Stomach (tissue), 9 donors: ENCODE results near the gene PITPNC1. TPM values are rescaled to one million over a fixed set of nuclear protein-coding genes. Genes with fewer than 3 reads are reported as not detected.

ENCODE experiments used
- DNase-seq, 2 donors: peaks; one replicate each; pipeline versions ENCODE4 v3.0.0 to v3.0.0-alpha.2; 2013 to 2019
- H3K27ac ChIP-seq, 5 donors: fragments of 200-600 bp in 4 of 5; sonication (generic) in 4 of 5; one replicate each; pipeline ENCODE4 v1.5.1; 2013 to 2019; ENCODE audit warnings: mild to moderate bottlenecking in 1 of 5, moderate library complexity in 1 of 5
- H3K27me3 ChIP-seq, 3 donors: fragments of 200-600 bp; sonication (generic); one replicate each; pipeline ENCODE4 v1.5.1; 2017 to 2019; ENCODE audit warnings: mixed run types in 1 of 3
- H3K36me3 ChIP-seq, 4 donors: fragments of 200-600 bp; sonication (generic); 1 replicate in 3 of 4; 2 replicates in 1 of 4; pipeline ENCODE4 v1.5.1; 2016 to 2019
- H3K4me1 ChIP-seq, 4 donors: fragments of 200-600 bp; sonication (generic); one replicate each; pipeline ENCODE4 v1.5.1; 2016 to 2019
- H3K4me3 ChIP-seq, 4 donors: fragments of 200-600 bp; sonication (generic) in 3 of 4; one replicate each; pipeline ENCODE4 v1.5.1; 2016 to 2019; ENCODE audit warnings: mild to moderate bottlenecking in 1 of 4
- H3K9me3 ChIP-seq, 4 donors: fragments of 200-600 bp; sonication (generic); one replicate each; pipeline ENCODE4 v1.5.1; 2016 to 2019
- CTCF ChIP-seq, 7 experiments: fragments of 450-650 bp in 4 of 7; fragments of 200-600 bp in 3 of 7; sonication (generic) in 3 of 7; IDR thresholded peaks; one replicate each; pipeline ENCODE4 v1.5.1; 2016 to 2019; ENCODE audit warnings: antibody characterized with exemption in 7 of 7, control low read depth in 2 of 7, mild to moderate bottlenecking in 1 of 7
- EP300 ChIP-seq: sonication (generic); formaldehyde crosslinking; IDR thresholded peaks from one replicate; pipeline ENCODE4 v1.6.1; 2017; ENCODE audit warnings: antibody characterized with exemption
- POLR2A ChIP-seq, 4 donors: fragments of 450-650 bp; IDR thresholded peaks; one replicate each; pipeline ENCODE4 v1.6.1; 2016; ENCODE audit warnings: antibody characterized with exemption in 4 of 4, control low read depth in 2 of 4, mild to moderate bottlenecking in 1 of 4, moderate library complexity in 1 of 4
- POLR2AphosphoS5 ChIP-seq, 3 donors: sonication (generic); formaldehyde crosslinking; IDR thresholded peaks; one replicate each; pipeline ENCODE4 v1.6.1; 2016; ENCODE audit warnings: antibody characterized with exemption in 3 of 3
- WGBS, 5 donors: extraction: QIAGEN DNeasy Blood & Tissue Kit in 3 of 5; methylation state at CpG; one replicate each; pipeline versions ENCODE4 v1.1.5 to v1.1.7; 2013 to 2018; 5-methylcytosine and 5-hydroxymethylcytosine counted together
- intact Hi-C: fragments of 100-400 bp; cut with DNase I; formaldehyde crosslinking; loops from one replicate; pipeline ENCODE4 v1.15.1; 2023; ENCODE audit warnings: low total_unique reads
- polyA plus RNA-seq, 3 donors: library from polyadenylated mRNA; stranded (reverse); fragments of 200-250 nt; gene quantifications; one replicate each; pipeline ENCODE4 v1.2.3, GENCODE V29; 2013
- total RNA-seq, 5 donors: library from RNA; depleted of rRNA; stranded (reverse); fragments of >200 nt; gene quantifications; one replicate each; pipeline versions ENCODE4 v1.1.0 to v1.2.3, GENCODE V29; 2014 to 2016
- donor health status: healthy with polysubstance abuse.
- donor health status: Bipolar disorder and iron deficiency.
- donor health status: healthy.

Gene PITPNC1
- total and polyA plus RNA-seq, 8 donors, result 2.3 to 25.3 (median 14.4) TPM

- Histone ChIP-seq H3K27me3 (no peaks in the 10 kb centered on the region), H3K36me3 (peaks cover 0 to under 1% (median 0%) of the 10 kb centered on the region in 4 donors), H3K9me3 (no peaks in the 10 kb centered on the region), H3K4me1 (no peaks in the 10 kb centered on the region), H3K27ac (no peak overlapping the region), H3K4me3 (no peak overlapping the region)
- intact Hi-C loops, result no loop called here
- DNase-seq, result no peak
- TF ChIP-seq EP300 (no peak), POLR2AphosphoS5 (IDR thresholded peaks at IDR 0.05) (no peak), CTCF (IDR thresholded peaks at IDR 0.05) (no peak), POLR2A (IDR thresholded peaks at IDR 0.05) (no peak)
- WGBS, 5 donors, result 87 to 100% (median 98%) methylated on average over 2 of the region's 2 CpGs
Observed at GRCh38 chr17:67565068-67565467, 188.0 kb downstream of the PITPNC1 start.

DNA sequence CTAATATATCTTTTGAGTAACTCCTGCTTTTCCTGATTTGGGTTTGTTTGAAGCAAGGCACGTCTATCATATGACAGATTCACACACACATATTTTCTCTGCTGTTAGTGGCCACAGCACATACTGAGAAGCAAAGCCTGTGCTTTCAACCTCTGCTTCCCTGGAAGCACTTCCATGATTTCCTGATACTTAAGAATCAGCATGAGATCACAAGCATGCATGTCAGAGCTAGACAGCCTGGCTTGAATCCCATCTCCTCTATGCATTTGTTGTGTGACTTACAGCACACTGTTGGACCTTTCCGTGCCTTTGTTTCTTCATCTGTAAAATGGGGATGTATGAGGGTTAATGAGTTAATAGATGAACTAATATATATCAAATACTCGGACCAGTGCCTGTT lies 189.6 kb downstream of the PITPNC1 start:
- intact Hi-C loops, result no loop called here
- no peak for DNase-seq
- H3K27ac ChIP-seq, result no peak overlapping the region
- H3K9me3 ChIP-seq, result no peaks in the 10 kb centered on the region
- H3K27me3 ChIP-seq, result no peaks in the 10 kb centered on the region
- H3K4me1 ChIP-seq, result no peaks in the 10 kb centered on the region
- no peak overlapping the region for H3K4me3 ChIP-seq
- 75 to 95% (median 91%) methylated on average over 3 of the region's 3 CpGs for WGBS, 5 donors
- H3K36me3 ChIP-seq, result peaks cover 0 to 9% (median 2%) of the 10 kb centered on the region in 4 donors
- TF ChIP-seq EP300 (no peak), POLR2A (IDR thresholded peaks at IDR 0.05) (no peak), POLR2AphosphoS5 (IDR thresholded peaks at IDR 0.05) (no peak), CTCF (IDR thresholded peaks at IDR 0.05) (no peak)

DNA sequence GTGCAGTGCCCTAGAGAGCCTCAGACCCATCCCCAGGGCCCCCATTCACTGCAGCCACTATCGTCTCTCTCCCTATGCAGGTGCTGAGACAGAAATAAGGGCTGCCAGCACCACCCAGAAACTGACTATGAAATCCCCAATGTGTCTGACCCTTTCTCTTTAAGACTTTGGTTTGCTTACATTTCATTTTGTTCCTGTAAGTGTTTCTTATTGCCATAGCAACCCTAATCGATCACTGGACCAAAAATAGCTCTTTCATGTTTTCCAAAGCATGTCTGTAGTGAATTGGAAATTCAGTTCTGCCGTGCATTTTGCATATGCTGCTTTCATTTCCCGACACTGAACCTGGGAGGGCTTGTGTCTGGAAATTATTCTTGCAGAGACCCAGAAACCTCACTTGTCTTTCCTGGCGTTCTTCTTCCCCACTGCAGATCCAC lies 192.0 kb downstream of the PITPNC1 start:
- no peak for TF ChIP-seq POLR2AphosphoS5 (IDR thresholded peaks at IDR 0.05)
- TF ChIP-seq EP300, result no peak
- H3K27ac ChIP-seq, result no peak overlapping the region
- no peaks in the 10 kb centered on the region for H3K4me1 ChIP-seq
- DNase-seq, result no peak
- H3K4me3 ChIP-seq, result no peak overlapping the region
- intact Hi-C loops, result no loop called here
- H3K36me3 ChIP-seq, result peaks cover 0 to 9% (median 2%) of the 10 kb centered on the region in 4 donors
- 65 to 76% (median 70%) methylated on average over 5 of the region's 5 CpGs for WGBS, 5 donors
- H3K27me3 ChIP-seq, result no peaks in the 10 kb centered on the region
- H3K9me3 ChIP-seq, result no peaks in the 10 kb centered on the region

DNA sequence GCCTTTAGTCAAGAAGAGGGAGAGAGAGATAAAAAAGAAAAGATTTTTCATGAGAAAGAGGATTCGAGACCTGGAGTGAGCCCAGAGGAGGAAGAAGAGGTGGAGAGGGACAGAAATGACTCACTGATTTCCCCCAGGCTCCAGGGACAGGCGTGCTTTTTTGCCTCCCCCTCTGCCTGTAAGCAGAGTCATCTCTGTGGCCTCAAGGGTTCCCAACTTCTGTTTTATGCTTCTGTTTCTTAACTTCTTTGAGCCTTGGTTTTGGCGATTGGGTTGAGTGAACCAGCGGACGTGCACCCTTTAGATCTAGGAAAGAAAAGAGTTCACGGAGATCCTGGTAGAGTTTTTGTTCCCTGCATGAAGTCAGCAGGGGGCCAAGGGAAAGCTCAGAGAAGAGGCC lies 192.8 kb downstream of the PITPNC1 start:
- Histone ChIP-seq H3K9me3 (no peaks in the 10 kb centered on the region), H3K27ac (no peak overlapping the region), H3K36me3 (peaks cover 0 to 9% (median 2%) of the 10 kb centered on the region in 4 donors), H3K4me1 (no peaks in the 10 kb centered on the region), H3K4me3 (no peak overlapping the region), H3K27me3 (no peaks in the 10 kb centered on the region)
- intact Hi-C loops, result no loop called here
- WGBS, 5 donors, result 80 to 94% (median 91%) methylated on average over 6 of the region's 6 CpGs
- DNase-seq, result no peak
- TF ChIP-seq EP300 (no peak), CTCF (IDR thresholded peaks at IDR 0.05) (no peak), POLR2A (IDR thresholded peaks at IDR 0.05) (no peak), POLR2AphosphoS5 (IDR thresholded peaks at IDR 0.05) (no peak)

DNA sequence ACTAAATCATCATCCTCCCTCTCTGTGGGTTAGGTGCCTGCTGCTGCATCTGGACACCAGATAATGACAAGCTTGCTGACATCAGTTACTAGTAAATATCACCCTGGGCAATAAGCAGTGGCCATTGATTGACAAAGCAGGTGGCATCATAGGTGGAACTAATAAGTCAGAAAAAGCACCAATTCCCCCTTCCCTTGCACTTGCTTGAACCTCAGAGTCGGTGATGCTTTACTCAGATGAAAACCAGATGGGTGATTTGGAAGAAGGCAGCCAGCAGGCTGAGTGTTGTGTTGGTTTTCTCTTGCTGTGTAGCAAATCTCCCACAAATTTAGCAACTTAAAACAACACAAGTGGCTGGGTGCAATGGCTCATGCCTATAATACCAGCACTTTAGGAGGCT lies 193.7 kb downstream of the PITPNC1 start:
- 87 to 95% (median 92%) methylated on average over 1 of the region's 1 CpG for WGBS, 5 donors
- no peaks in the 10 kb centered on the region for H3K9me3 ChIP-seq
- no peak for DNase-seq
- no peaks in the 10 kb centered on the region for H3K4me1 ChIP-seq
- intact Hi-C loops, result no loop called here
- peaks cover 0 to 9% (median 2%) of the 10 kb centered on the region in 4 donors for H3K36me3 ChIP-seq
- TF ChIP-seq POLR2A (IDR thresholded peaks at IDR 0.05), result no peak
- no peak for TF ChIP-seq CTCF (IDR thresholded peaks at IDR 0.05)
- TF ChIP-seq EP300, result no peak
- TF ChIP-seq POLR2AphosphoS5 (IDR thresholded peaks at IDR 0.05), result no peak
- no peak overlapping the region for H3K27ac ChIP-seq
- H3K4me3 ChIP-seq, result no peak overlapping the region
- H3K27me3 ChIP-seq, result no peaks in the 10 kb centered on the region
